ENCODE measurements around the gene OCA2.
"Not testable (repeated sequence)": the region's sequence is repeated elsewhere in the genome, so short reads cannot be mapped to it uniquely, and the experiment has no call there.

OCA2 gene

GRCh38 chr15:28014623-28015200 is 84.4 kb downstream of the OCA2 start:
- no peak overlapping the region for H3K4me3 ChIP-seq (replicated peaks in 1 of 2; ENCODE audit: low read depth in 2 of 2, low read length in 2 of 2)
- TF ChIP-seq CTCF (IDR thresholded peaks at IDR 0.05; ENCODE audit: low read depth, low read length): no peak
- DNase-seq (ENCODE audit: low read depth in 2 of 2): no peak

GRCh38 chr15:28013976-28014375 is 85.1 kb downstream of the OCA2 start:
- no peak for DNase-seq (ENCODE audit: low read depth in 2 of 2)
- no peak for TF ChIP-seq CTCF (IDR thresholded peaks at IDR 0.05; ENCODE audit: low read depth, low read length)
- H3K4me3 ChIP-seq (replicated peaks in 1 of 2; ENCODE audit: low read depth in 2 of 2, low read length in 2 of 2): no peak overlapping the region

GRCh38 chr15:28013480-28013879 is 85.6 kb downstream of the OCA2 start:
- H3K4me3 ChIP-seq (replicated peaks in 1 of 2; ENCODE audit: low read depth in 2 of 2, low read length in 2 of 2): no peak overlapping the region
- no peak for DNase-seq (ENCODE audit: low read depth in 2 of 2)
- TF ChIP-seq CTCF (IDR thresholded peaks at IDR 0.05; ENCODE audit: low read depth, low read length): no peak

GRCh38 chr15:28012231-28012630 is 86.9 kb downstream of the OCA2 start:
- no peak for TF ChIP-seq CTCF (IDR thresholded peaks at IDR 0.05; ENCODE audit: low read depth, low read length)
- DNase-seq (ENCODE audit: low read depth in 2 of 2): no peak
- no peak overlapping the region for H3K4me3 ChIP-seq (replicated peaks in 1 of 2; ENCODE audit: low read depth in 2 of 2, low read length in 2 of 2)

- not testable (repeated sequence) for DNase-seq (ENCODE audit: low read depth in 2 of 2); H3K4me3 ChIP-seq (replicated peaks in 1 of 2; ENCODE audit: low read depth in 2 of 2, low read length in 2 of 2)
These were observed 90.9 kb downstream of the OCA2 start for GRCh38 chr15:28008175-28008574.

GRCh38 chr15:28006116-28006905 is 92.8 kb downstream of the OCA2 start:
- H3K4me3 ChIP-seq (replicated peaks in 1 of 2; ENCODE audit: low read depth in 2 of 2, low read length in 2 of 2): no peak overlapping the region
- DNase-seq (ENCODE audit: low read depth in 2 of 2): no peak
- no peak for TF ChIP-seq CTCF (IDR thresholded peaks at IDR 0.05; ENCODE audit: low read depth, low read length)

- no peak for TF ChIP-seq CTCF (IDR thresholded peaks at IDR 0.05; ENCODE audit: low read depth, low read length)
- no peak overlapping the region for H3K4me3 ChIP-seq (replicated peaks in 1 of 2; ENCODE audit: low read depth in 2 of 2, low read length in 2 of 2)
- no peak for DNase-seq (ENCODE audit: low read depth in 2 of 2)
These were observed 94.0 kb downstream of the OCA2 start for GRCh38 chr15:28005004-28005527.

Measured in cardiac fibroblast (primary cell).